ENCODE measurements around the gene CDH23. TPM values are rescaled to one million over a fixed set of nuclear protein-coding genes. Genes with fewer than 3 reads are reported as not detected.

The CDH23 gene
- total and polyA plus RNA-seq, 2 donors (not counting 1 experiment from before 2014, with no cell fraction given), result 0.37 to 0.89 TPM

- no peaks in the 10 kb centered on the region for H3K36me3 ChIP-seq (replicated peaks in 1 of 2; ENCODE audit: control extremely low read depth in 1 of 2, control insufficient read depth in 1 of 2, extremely low read depth in 1 of 2, insufficient read depth in 2 of 2, low read length in 1 of 2)
- Mint-ChIP-seq H3K27ac (no peak overlapping the region), H3K4me1 (peaks cover 33% of the 10 kb centered on the region), H3K27me3 (peaks cover 4% of the 10 kb centered on the region), H3K4me3 (no peak overlapping the region), H3K9me3 (ENCODE audit: insufficient read depth) (no peaks in the 10 kb centered on the region)
- no peak overlapping the region for H3K27ac ChIP-seq (ENCODE audit: low read length in 2 of 2)
- ATAC-seq (ENCODE audit: low read depth) (no peak), DNase-seq (no peak)
- no peak overlapping the region for H3K4me2 ChIP-seq (replicated peaks; ENCODE audit: low read depth, low read length, poor library complexity, severe bottlenecking)
- H3K4me1 ChIP-seq (ENCODE audit: control insufficient read depth in 2 of 2, insufficient read depth in 2 of 2, low read length in 2 of 2), result peaks cover 34 to 43% of the 10 kb centered on the region in 2 donors
- ChIA-PET CTCF (interaction anchor here (0.7 to 14.0 kb wide), 6 partner anchors 9 to 108 kb away, joined by 3 to 199 read pairs (median 4); no protein-coding TSS in a partner anchor), POLR2A (no interaction called here)
- intact Hi-C loops (cut with micrococcal nuclease), result no loop called here
- TF ChIP-seq, protein P1, sequence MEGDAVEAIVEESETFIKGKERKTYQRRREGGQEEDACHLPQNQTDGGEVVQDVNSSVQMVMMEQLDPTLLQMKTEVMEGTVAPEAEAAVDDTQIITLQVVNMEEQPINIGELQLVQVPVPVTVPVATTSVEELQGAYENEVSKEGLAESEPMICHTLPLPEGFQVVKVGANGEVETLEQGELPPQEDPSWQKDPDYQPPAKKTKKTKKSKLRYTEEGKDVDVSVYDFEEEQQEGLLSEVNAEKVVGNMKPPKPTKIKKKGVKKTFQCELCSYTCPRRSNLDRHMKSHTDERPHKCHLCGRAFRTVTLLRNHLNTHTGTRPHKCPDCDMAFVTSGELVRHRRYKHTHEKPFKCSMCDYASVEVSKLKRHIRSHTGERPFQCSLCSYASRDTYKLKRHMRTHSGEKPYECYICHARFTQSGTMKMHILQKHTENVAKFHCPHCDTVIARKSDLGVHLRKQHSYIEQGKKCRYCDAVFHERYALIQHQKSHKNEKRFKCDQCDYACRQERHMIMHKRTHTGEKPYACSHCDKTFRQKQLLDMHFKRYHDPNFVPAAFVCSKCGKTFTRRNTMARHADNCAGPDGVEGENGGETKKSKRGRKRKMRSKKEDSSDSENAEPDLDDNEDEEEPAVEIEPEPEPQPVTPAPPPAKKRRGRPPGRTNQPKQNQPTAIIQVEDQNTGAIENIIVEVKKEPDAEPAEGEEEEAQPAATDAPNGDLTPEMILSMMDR (IDR thresholded peaks at IDR 0.05), result no peak
- no peak for TF ChIP-seq EZH2 (IDR thresholded peaks at IDR 0.05; ENCODE audit: borderline replicate concordance, insufficient read depth, low read depth, low read length, poor library complexity, severe bottlenecking)
- H3K79me2 ChIP-seq (ENCODE audit: control insufficient read depth, insufficient read depth, low read length), result no peaks in the 10 kb centered on the region
- H2AFZ ChIP-seq (ENCODE audit: insufficient read depth, low read depth, low read length, poor library complexity, severe bottlenecking), result no peak overlapping the region
- no peak overlapping the region for H3K9ac ChIP-seq (ENCODE audit: low read length)
- 92% methylated on average over 3 of the region's 4 CpGs for WGBS (ENCODE audit: insufficient coverage)
- no peak overlapping the region for H3K4me3 ChIP-seq (ENCODE audit: control extremely low read depth in 1 of 5, extremely low read depth in 1 of 5, insufficient read depth in 1 of 5, low read depth in 2 of 5, low read length in 4 of 5)
- H4K20me1 ChIP-seq (ENCODE audit: control insufficient read depth, insufficient read depth, low read length, poor library complexity, severe bottlenecking), result no peaks in the 10 kb centered on the region
- H3K27me3 ChIP-seq (replicated peaks in 1 of 4; ENCODE audit: control extremely low read depth in 1 of 4, control insufficient read depth in 3 of 4, insufficient read depth in 4 of 4, low read length in 3 of 4), result peaks cover 0 to 3% (median 0%) of the 10 kb centered on the region in 4 experiments
- no peaks in the 10 kb centered on the region for H3K9me3 ChIP-seq (ENCODE audit: control extremely low read depth in 1 of 3, control insufficient read depth in 2 of 3, insufficient read depth in 1 of 3, low read length in 2 of 3)
Measured at GRCh38 chr10:71717056-71717455, 320.3 kb downstream of the CDH23 start.

DNA sequence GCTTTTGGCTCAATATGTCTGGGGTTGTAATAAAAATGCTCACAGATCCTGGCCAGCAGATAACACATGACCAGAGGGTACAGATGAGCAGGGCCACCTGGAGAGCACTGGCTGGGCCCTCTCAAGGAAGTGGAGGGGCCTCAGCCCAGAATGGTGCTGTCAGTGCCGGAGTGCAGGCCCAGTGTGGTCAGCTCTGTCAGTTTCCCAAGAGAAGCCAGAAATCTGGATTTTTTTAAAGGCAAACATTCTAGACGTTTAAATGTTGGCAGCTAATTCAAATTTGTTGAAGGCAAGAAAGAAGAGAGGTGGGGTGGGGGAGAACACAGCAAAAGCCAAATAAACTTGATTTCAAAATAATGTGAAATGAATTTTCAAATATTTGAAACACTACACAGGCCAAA lies 320.8 kb downstream of the CDH23 start:
- intact Hi-C loops (cut with micrococcal nuclease), result no loop called here
- TF ChIP-seq, protein P1 (IDR thresholded peaks at IDR 0.05), result no peak
- no peak for TF ChIP-seq EZH2 (IDR thresholded peaks at IDR 0.05; ENCODE audit: borderline replicate concordance, insufficient read depth, low read depth, low read length, poor library complexity, severe bottlenecking)
- Mint-ChIP-seq H3K27ac (no peak overlapping the region), H3K4me1 (peaks cover 30% of the 10 kb centered on the region), H3K9me3 (ENCODE audit: insufficient read depth) (no peaks in the 10 kb centered on the region), H3K27me3 (peaks cover 4% of the 10 kb centered on the region), H3K4me3 (no peak overlapping the region)
- no peaks in the 10 kb centered on the region for H3K79me2 ChIP-seq (ENCODE audit: control insufficient read depth, insufficient read depth, low read length)
- H3K36me3 ChIP-seq (replicated peaks in 1 of 2; ENCODE audit: control extremely low read depth in 1 of 2, control insufficient read depth in 1 of 2, extremely low read depth in 1 of 2, insufficient read depth in 2 of 2, low read length in 1 of 2), result no peaks in the 10 kb centered on the region
- H3K4me2 ChIP-seq (replicated peaks; ENCODE audit: low read depth, low read length, poor library complexity, severe bottlenecking), result no peak overlapping the region
- no peak overlapping the region for H3K9ac ChIP-seq (ENCODE audit: low read length)
- 88% methylated on average over 1 of the region's 2 CpGs for WGBS (ENCODE audit: insufficient coverage)
- no peak overlapping the region for H2AFZ ChIP-seq (ENCODE audit: insufficient read depth, low read depth, low read length, poor library complexity, severe bottlenecking)
- ChIA-PET POLR2A (no interaction called here), CTCF (interaction anchor here (0.7 to 14.0 kb wide), 5 partner anchors 10 to 404 kb away, joined by 3 to 199 read pairs (median 5); no protein-coding TSS in a partner anchor)
- H3K4me1 ChIP-seq (ENCODE audit: control insufficient read depth in 2 of 2, insufficient read depth in 2 of 2, low read length in 2 of 2), result peaks cover 32 to 38% of the 10 kb centered on the region in 2 donors
- H3K27ac ChIP-seq (ENCODE audit: low read length in 2 of 2), result no peak overlapping the region
- DNase-seq (no peak), ATAC-seq (ENCODE audit: low read depth) (no peak)
- H3K9me3 ChIP-seq (ENCODE audit: control extremely low read depth in 1 of 3, control insufficient read depth in 2 of 3, insufficient read depth in 1 of 3, low read length in 2 of 3), result no peaks in the 10 kb centered on the region
- H3K4me3 ChIP-seq (ENCODE audit: control extremely low read depth in 1 of 5, extremely low read depth in 1 of 5, insufficient read depth in 1 of 5, low read depth in 2 of 5, low read length in 4 of 5), result no peak overlapping the region
- H4K20me1 ChIP-seq (ENCODE audit: control insufficient read depth, insufficient read depth, low read length, poor library complexity, severe bottlenecking), result no peaks in the 10 kb centered on the region
- H3K27me3 ChIP-seq (replicated peaks in 1 of 4; ENCODE audit: control extremely low read depth in 1 of 4, control insufficient read depth in 3 of 4, insufficient read depth in 4 of 4, low read length in 3 of 4), result peaks cover 0 to 3% (median 0%) of the 10 kb centered on the region in 4 experiments
